ENCODE data around the gene GPR52.

GPR52 gene

DNA sequence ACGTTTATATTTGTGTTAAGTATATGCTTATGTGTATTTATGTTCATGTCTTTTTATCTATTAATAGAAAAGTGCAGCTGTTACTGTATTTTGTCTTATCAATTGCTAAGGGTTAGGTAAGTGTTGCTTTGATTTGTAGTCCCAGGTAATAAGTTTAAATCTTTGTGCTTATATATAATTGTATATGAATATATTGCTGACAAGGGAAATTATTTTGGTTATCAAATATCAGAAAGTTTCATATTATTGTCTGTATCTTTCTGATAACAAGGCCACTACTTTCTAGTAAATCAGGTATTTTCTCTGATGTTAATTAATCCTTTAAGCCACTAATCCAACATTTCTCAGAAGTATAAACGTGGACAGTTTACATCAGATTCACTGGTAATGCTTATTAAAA is 21.3 kb downstream of the GPR52 start:
- no peak for DNase-seq

- DNase-seq: no peak
These were observed 21.9 kb downstream of the GPR52 start for GRCh38 chr1:174469687-174470086.

GRCh38 chr1:174479281-174479680 is 31.5 kb downstream of the GPR52 start:
- no peak for DNase-seq

DNA sequence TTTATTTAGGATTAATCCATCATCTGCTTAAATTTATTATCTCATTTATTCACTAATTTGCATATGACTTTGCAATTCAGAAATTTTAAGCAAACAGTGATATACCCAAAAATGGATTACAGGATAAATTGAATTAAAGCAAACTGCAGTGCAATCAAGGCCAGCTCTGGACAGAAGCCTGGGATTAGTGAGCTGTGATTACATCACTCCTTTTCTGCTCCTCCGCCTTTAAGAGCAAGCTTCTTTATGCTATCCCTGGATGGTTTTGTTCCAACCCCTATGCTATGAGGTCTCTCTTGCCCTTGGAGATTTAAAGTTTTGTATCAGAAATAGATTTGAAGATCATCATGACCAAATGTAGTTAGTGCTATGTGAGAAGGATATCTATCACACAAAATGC is 32.6 kb downstream of the GPR52 start:
- DNase-seq: no peak

DNA sequence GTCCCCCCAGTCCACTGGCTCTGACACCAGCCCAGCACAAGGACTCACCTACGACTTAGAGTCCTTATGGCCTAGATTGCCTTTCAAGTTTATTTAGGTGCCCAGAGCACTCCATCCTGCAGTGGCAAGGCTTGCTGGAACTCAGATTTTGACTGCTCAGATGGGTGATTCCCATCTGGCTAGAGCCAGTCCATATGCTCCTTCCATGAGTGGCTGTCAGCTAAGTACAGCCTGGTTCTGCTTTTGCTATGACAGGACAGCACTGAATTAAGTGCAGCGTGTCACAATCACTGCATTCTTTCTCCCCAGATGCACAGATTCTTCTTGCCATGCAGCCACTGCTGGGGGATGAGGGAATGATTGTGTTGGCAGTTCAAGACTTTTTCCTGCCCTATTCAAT is 43.8 kb downstream of the GPR52 start:
- DNase-seq: no peak

DNA sequence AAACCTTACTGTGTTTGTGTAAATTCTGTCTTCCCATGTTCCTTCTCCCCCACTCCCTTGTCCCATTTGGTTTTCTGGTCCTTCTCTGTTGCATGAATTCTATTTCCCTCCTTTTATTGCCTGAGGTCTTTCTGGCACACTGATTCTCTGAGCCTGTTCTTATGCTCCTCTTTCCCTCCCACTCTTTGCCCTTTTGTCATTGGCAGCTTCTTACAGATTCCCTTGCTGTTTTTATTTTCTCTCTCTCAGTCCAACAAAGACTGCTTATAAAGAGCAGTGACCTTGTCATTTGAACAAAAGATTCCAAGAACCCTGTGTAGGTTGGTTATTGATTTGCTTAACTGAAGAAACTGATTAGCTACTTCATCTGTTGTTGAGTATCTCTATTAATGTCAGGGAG is 49.7 kb downstream of the GPR52 start:
- no peak for DNase-seq

All from CD4-positive, alpha-beta T cell treated with Interleukin-17A for 4 hours (primary cell).